SK-N-SH (cell line): ENCODE measurements around the gene TRMO.

Experiments
- CHD2 ChIP-seq: fragments of 150-350 bp; IDR thresholded peaks from 2 replicates; pipeline ENCODE4 v1.6.1; 2018; ENCODE audit warnings: low read length; ENCODE audit not compliant: partially characterized antibody
- EZH2phosphoT487 ChIP-seq: fragments of 200-600 bp; sonication (generic); IDR thresholded peaks from 2 replicates; pipeline ENCODE4 v1.6.1; 2017; ENCODE audit warnings: low read depth, mixed run types, mild to moderate bottlenecking, antibody characterized with exemption, moderate library complexity, borderline replicate concordance
- GABPA ChIP-seq: IDR thresholded peaks from 2 replicates; pipeline ENCODE4 v1.4.0; 2012; ENCODE audit warnings: low read depth, mild to moderate bottlenecking
- GATA2 ChIP-seq: sonication (generic); formaldehyde crosslinking; IDR thresholded peaks from 2 replicates; pipeline ENCODE4 v1.5.0; 2020; ENCODE audit warnings: mild to moderate bottlenecking, missing genetic modification reagents
- NRF1 ChIP-seq: IDR thresholded peaks from 2 replicates; pipeline ENCODE4 v1.6.1; 2012; ENCODE audit warnings: low read depth, mild to moderate bottlenecking, low read length
- POLR2AphosphoS5 ChIP-seq: IDR thresholded peaks from 2 replicates; pipeline ENCODE4 v1.6.1; 2012; ENCODE audit warnings: low read depth, low read length
- RAD21 ChIP-seq: IDR thresholded peaks from 2 replicates; pipeline ENCODE4 v1.6.1; 2012; ENCODE audit warnings: mild to moderate bottlenecking, low read length
- RXRA ChIP-seq: IDR thresholded peaks from 2 replicates; pipeline ENCODE4 v1.4.0; 2012; ENCODE audit warnings: low read depth, mild to moderate bottlenecking, borderline replicate concordance
- TCF12 ChIP-seq: IDR thresholded peaks from 2 replicates; pipeline ENCODE4 v1.4.0; 2012
- YY1 ChIP-seq: IDR thresholded peaks from 2 replicates; pipeline ENCODE4 v1.4.0; 2012; ENCODE audit warnings: low read depth, mild to moderate bottlenecking
- TF ChIP-seq, protein P1 (sequence below): fragments of 200-600 bp; sonication (generic); IDR thresholded peaks from 2 replicates; pipeline ENCODE4 v1.6.1; 2017; ENCODE audit warnings: antibody characterized with exemption, mild to moderate bottlenecking, moderate library complexity
- TF ChIP-seq, protein P2 (sequence below): IDR thresholded peaks from 2 replicates; pipeline ENCODE4; 2012

DNA sequence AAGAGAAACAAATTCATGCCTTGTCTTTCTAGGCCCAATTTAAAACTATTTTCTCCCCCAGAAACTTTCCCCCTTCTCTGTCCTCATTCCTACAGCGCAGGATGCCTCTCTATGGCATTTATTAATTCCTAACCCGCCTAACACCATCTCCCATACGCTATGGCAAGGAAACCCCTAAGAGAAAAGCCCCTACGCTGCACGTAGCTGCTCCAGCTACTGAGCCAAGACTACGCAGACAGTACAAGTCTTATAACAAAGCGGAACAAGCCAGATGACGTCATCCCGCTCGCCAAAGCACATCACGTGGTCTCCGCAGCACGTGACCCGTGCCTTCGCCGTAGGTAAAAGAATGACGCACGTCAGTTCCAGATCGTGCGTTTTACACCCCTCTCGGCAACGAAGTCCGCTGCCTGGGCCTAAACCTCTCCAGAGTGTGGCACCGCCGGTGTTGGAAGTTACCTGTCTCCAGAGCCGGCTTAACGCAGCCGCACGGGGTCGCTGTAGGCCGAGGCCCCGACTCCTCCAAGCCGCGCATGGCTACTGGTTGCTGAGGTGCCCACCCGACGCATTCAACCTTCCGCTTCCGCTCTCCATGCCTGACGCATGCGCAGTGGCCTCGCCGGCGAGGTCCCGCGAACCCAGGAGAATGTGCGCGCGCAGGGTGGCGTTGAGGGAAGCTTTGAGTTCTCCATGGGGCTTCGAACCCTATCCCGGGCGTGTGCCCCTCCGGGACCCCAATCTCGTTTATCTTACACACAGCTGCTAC, at the start of gene TRMO:
- TF ChIP-seq, protein P1, sequence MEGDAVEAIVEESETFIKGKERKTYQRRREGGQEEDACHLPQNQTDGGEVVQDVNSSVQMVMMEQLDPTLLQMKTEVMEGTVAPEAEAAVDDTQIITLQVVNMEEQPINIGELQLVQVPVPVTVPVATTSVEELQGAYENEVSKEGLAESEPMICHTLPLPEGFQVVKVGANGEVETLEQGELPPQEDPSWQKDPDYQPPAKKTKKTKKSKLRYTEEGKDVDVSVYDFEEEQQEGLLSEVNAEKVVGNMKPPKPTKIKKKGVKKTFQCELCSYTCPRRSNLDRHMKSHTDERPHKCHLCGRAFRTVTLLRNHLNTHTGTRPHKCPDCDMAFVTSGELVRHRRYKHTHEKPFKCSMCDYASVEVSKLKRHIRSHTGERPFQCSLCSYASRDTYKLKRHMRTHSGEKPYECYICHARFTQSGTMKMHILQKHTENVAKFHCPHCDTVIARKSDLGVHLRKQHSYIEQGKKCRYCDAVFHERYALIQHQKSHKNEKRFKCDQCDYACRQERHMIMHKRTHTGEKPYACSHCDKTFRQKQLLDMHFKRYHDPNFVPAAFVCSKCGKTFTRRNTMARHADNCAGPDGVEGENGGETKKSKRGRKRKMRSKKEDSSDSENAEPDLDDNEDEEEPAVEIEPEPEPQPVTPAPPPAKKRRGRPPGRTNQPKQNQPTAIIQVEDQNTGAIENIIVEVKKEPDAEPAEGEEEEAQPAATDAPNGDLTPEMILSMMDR, result peak; percentile 77
- peak; percentile 97 for TF ChIP-seq POLR2AphosphoS5
- peak; percentile 97 for TF ChIP-seq NRF1
- TF ChIP-seq EZH2phosphoT487, result no peak
- peak; percentile 81 for TF ChIP-seq GABPA
- TF ChIP-seq TCF12, result peak; percentile 20; the same call in 1 of the 2 replicates
- TF ChIP-seq CHD2, result peak; percentile 75
- no peak; the same call in 1 of the 2 replicates for TF ChIP-seq RAD21
- TF ChIP-seq GATA2 (CRISPR knock-in tag), result no peak
- TF ChIP-seq, protein P2, sequence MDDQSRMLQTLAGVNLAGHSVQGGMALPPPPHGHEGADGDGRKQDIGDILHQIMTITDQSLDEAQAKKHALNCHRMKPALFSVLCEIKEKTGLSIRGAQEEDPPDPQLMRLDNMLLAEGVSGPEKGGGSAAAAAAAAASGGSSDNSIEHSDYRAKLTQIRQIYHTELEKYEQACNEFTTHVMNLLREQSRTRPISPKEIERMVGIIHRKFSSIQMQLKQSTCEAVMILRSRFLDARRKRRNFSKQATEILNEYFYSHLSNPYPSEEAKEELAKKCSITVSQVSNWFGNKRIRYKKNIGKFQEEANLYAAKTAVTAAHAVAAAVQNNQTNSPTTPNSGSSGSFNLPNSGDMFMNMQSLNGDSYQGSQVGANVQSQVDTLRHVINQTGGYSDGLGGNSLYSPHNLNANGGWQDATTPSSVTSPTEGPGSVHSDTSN, result peak; percentile 25
- TF ChIP-seq YY1, result peak; percentile 73; the same call in 1 of the 2 replicates
- no peak for TF ChIP-seq RXRA
